Right atrium auricular region (tissue), 2 donors: ENCODE measurements around the gene PHF12. TPM values are rescaled to one million over a fixed set of nuclear protein-coding genes. Genes with fewer than 3 reads are reported as not detected.

Experiments used
- DNase-seq: peaks from one replicate; pipeline ENCODE4 v3.0.0-alpha.2; 2019; ENCODE audit warnings: low spot score
- H3K27ac ChIP-seq, 2 donors: fragments of 200-600 bp; sonication (generic); 1 replicate in 1 of 2; 2 replicates in 1 of 2; pipeline ENCODE4 v1.5.1; 2016 to 2019
- H3K27me3 ChIP-seq, 2 donors: fragments of 200-600 bp; sonication (generic); one replicate each; pipeline versions ENCODE4 v1.5.1 to v1.6.0; 2017 to 2019
- H3K36me3 ChIP-seq: fragments of 200-600 bp; sonication (generic); one replicate; pipeline ENCODE4 v1.5.1; 2016
- H3K4me1 ChIP-seq, 2 donors: fragments of 200-600 bp; sonication (generic); one replicate each; pipeline versions ENCODE4 v1.5.1 to v1.6.0; 2017 to 2019
- H3K4me3 ChIP-seq, 2 donors: fragments of 200-600 bp; sonication (generic); 1 replicate in 1 of 2; 2 replicates in 1 of 2; pipeline ENCODE4 v1.5.1; 2017 to 2019; ENCODE audit warnings: mild to moderate bottlenecking in 1 of 2, moderate library complexity in 1 of 2
- H3K9me3 ChIP-seq, 2 donors: fragments of 200-600 bp; sonication (generic); one replicate each; pipeline ENCODE4 v1.5.1; 2019
- total RNA-seq, 2 donors: library from RNA; depleted of rRNA; stranded (reverse); fragments of >200 nt; gene quantifications; one replicate each; pipeline ENCODE4 v1.1.0, GENCODE V29; 2016
- TF ChIP-seq, protein P1 (sequence below), 2 donors: fragments of 200-600 bp; sonication (generic); IDR thresholded peaks; one replicate each; pipeline ENCODE4 v1.5.1; 2019; ENCODE audit warnings: antibody characterized with exemption in 2 of 2

PHF12 gene
- total RNA-seq, 2 donors from 2014 or later, result 19.6 to 35.7 TPM

DNA sequence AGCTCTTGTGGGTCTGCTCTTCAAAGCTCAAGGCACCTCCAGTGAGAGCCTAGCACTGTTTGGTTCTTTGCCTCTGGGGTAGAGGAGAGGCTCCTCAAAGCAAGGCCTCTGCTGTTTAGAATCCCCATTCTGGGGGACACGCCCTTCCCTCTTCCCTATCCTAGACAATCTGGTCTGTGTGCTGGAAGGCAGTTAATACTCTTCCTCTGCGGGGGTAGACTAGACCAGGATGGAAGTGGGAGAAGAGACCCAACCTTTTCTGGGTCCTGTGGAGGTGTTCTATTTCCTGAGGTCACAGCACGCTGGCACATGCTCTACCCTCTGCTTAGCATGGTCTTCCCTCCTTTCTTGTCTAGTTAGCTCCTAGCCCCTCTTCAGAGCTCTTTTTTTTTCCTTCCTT lies 88.8 kb downstream of the PHF12 start:
- Histone ChIP-seq H3K27ac (no peak overlapping the region), H3K9me3 (no peaks in the 10 kb centered on the region), H3K27me3 (no peaks in the 10 kb centered on the region), H3K36me3 (peaks cover 34% of the 10 kb centered on the region), H3K4me3 (no peak overlapping the region), H3K4me1 (no peaks in the 10 kb centered on the region)
- no peak for DNase-seq
- TF ChIP-seq, protein P1, sequence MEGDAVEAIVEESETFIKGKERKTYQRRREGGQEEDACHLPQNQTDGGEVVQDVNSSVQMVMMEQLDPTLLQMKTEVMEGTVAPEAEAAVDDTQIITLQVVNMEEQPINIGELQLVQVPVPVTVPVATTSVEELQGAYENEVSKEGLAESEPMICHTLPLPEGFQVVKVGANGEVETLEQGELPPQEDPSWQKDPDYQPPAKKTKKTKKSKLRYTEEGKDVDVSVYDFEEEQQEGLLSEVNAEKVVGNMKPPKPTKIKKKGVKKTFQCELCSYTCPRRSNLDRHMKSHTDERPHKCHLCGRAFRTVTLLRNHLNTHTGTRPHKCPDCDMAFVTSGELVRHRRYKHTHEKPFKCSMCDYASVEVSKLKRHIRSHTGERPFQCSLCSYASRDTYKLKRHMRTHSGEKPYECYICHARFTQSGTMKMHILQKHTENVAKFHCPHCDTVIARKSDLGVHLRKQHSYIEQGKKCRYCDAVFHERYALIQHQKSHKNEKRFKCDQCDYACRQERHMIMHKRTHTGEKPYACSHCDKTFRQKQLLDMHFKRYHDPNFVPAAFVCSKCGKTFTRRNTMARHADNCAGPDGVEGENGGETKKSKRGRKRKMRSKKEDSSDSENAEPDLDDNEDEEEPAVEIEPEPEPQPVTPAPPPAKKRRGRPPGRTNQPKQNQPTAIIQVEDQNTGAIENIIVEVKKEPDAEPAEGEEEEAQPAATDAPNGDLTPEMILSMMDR (IDR thresholded peaks at IDR 0.05), result no peak

DNA sequence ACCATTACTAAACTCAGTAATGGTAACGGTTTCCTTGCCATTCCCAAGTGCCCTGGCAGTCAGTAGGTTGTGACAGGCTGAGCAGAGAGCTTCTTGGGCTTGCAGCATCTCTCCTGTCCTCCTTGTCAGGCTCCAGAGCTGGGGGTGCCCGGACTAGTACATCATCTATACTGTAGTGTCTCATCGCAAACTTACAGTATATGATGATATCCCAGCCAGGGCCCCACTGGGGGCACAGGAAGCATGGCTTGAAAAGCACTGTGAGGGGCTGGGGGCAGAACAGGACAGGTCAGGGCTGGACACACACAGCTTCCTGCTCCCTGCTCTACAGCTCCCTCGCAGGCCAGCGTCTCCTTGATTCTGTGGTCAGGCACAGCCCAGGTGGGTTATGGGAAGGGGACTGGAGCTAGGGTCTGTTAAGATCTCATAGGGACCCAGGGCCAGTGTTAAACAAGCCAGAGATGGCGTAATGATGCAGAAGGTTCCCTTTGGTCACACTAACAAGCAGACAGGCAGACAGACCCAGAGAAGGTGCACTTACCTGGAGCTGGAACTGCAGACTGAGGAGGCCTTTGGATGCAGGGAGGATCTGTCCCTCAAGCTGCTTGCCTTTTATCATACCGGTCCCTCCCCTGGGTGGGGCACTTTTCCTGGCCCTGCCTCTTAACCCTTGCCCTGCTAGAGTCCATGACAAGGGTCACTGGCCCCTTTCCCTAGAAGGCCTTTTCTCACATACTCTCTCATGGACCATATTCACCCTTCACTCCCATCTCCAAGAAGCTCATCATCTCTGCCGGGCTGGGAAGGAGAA lies 89.7 kb downstream of the PHF12 start:
- Histone ChIP-seq H3K27ac (no peak overlapping the region), H3K9me3 (no peaks in the 10 kb centered on the region), H3K4me3 (no peak overlapping the region), H3K36me3 (peaks cover 34% of the 10 kb centered on the region), H3K27me3 (no peaks in the 10 kb centered on the region), H3K4me1 (no peaks in the 10 kb centered on the region)
- TF ChIP-seq, protein P1 (IDR thresholded peaks at IDR 0.05), result no peak
- DNase-seq, result no peak

DNA sequence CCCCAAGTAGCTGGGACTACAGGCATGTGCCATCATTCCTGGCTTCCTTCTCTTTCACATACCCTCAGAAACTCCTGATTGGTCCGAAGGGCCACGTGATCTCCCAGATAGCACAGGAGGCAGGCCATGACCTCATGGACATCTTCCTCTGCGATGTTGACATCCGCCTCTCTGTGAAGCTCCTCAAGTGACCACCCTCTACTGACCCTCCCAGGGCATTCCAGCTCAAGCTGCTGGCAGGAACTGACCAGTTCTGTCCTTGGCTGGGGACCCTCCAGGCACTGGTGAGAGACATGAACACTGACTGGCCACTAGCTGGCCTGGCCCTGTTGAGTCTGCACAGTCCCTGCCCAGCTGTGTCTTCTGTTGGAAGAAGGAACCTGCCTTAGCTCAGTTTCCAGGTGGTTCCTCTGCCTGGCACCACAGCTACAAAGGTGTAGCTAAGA lies 90.9 kb downstream of the PHF12 start:
- DNase-seq, result no peak
- TF ChIP-seq, protein P1 (IDR thresholded peaks at IDR 0.05), result no peak
- Histone ChIP-seq H3K27me3 (no peaks in the 10 kb centered on the region), H3K4me3 (no peak overlapping the region), H3K9me3 (no peaks in the 10 kb centered on the region), H3K36me3 (peaks cover 34% of the 10 kb centered on the region), H3K27ac (no peak overlapping the region), H3K4me1 (peaks cover 0 to 6% of the 10 kb centered on the region in 2 donors)

DNA sequence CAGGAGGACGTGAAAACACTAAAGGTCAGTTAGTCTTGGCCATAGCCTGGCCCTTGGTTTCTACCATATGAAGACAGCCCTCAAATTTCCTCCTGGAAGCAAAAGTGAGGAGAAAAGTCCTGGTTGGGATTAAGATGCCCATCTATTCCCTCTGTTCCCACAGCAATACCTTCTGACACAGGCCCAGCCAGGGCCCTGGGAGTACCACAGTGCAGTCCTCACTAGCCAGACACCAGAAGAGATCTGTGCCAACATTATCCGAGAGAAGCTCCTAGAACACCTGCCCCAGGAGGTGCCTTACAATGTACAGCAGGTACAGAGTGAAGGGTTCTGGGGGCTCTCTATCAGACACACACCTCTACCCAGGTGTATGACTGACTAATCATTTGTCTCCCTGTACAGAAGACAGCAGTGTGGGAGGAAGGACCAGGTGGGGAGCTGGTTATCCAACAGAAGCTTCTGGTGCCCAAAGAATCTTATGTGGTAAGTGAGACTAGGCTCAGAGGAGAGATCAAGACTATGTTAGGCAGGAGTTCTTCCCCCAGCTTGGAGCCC lies 92.4 kb downstream of the PHF12 start:
- no peaks in the 10 kb centered on the region for H3K27me3 ChIP-seq
- H3K4me1 ChIP-seq, result peaks cover 0 to 9% of the 10 kb centered on the region in 2 donors
- no peaks in the 10 kb centered on the region for H3K9me3 ChIP-seq
- DNase-seq, result no peak
- TF ChIP-seq, protein P1 (IDR thresholded peaks at IDR 0.05), result no peak
- peaks cover 34% of the 10 kb centered on the region for H3K36me3 ChIP-seq
- H3K4me3 ChIP-seq, result no peak overlapping the region
- H3K27ac ChIP-seq, result no peak overlapping the region

DNA sequence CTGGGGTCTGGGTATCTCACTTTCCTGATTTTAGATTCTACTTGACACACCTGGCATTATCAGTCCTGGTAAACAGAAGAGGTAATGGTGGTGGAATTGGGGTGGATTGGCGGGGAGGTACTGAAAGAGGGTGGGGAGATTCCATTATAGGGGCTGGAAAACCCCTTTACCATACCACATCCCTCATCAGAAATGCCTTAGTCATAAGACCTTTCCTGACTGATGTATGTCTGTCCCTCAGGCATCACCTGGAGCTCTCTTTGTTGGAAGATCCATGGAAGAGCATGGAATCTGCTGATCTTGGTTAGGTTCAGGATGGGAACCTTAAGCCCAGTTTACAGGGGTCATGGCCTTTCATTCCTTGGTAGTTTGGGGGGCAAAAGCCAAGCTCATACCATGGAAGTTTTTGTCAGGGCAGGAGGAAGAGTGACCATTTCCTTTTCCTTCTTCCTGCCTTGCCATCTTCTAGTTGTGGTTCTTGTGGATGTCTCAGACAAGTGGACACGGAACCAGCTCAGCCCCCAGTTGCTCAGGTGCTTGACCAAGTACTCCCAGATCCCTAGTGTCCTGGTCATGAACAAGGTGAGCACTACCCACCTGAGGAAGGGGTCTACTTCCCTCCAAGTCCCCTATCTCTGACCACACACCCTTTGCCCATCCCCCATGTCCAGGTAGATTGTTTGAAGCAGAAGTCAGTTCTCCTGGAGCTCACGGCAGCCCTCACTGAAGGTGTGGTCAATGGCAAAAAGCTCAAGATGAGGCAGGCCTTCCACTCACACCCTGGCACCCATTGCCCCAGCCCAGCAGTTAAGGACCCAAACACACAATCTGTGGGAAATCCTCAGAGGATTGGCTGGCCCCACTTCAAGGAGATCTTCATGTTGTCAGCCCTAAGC lies 93.2 kb downstream of the PHF12 start:
- Histone ChIP-seq H3K27me3 (no peaks in the 10 kb centered on the region), H3K4me1 (peaks cover 0 to 9% of the 10 kb centered on the region in 2 donors), H3K4me3 (no peak overlapping the region), H3K36me3 (peaks cover 34% of the 10 kb centered on the region), H3K9me3 (no peaks in the 10 kb centered on the region), H3K27ac (no peak overlapping the region)
- TF ChIP-seq, protein P1 (IDR thresholded peaks at IDR 0.05), result no peak
- DNase-seq, result no peak
